Measurements from ENCODE around the gene CD22. TPM values are rescaled to one million over a fixed set of nuclear protein-coding genes. Genes with fewer than 3 reads are reported as not detected.
"Not testable (repeated sequence)": the region's sequence is repeated elsewhere in the genome, so short reads cannot be mapped to it uniquely, and the experiment has no call there.

The CD22 gene
- total RNA-seq, 4 donors from 2014 or later, result 0.91 to 4.2 TPM; not detected in 2

- TF ChIP-seq POLR2A (IDR thresholded peaks at IDR 0.05), result no peak
- TF ChIP-seq, protein P1, sequence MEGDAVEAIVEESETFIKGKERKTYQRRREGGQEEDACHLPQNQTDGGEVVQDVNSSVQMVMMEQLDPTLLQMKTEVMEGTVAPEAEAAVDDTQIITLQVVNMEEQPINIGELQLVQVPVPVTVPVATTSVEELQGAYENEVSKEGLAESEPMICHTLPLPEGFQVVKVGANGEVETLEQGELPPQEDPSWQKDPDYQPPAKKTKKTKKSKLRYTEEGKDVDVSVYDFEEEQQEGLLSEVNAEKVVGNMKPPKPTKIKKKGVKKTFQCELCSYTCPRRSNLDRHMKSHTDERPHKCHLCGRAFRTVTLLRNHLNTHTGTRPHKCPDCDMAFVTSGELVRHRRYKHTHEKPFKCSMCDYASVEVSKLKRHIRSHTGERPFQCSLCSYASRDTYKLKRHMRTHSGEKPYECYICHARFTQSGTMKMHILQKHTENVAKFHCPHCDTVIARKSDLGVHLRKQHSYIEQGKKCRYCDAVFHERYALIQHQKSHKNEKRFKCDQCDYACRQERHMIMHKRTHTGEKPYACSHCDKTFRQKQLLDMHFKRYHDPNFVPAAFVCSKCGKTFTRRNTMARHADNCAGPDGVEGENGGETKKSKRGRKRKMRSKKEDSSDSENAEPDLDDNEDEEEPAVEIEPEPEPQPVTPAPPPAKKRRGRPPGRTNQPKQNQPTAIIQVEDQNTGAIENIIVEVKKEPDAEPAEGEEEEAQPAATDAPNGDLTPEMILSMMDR (IDR thresholded peaks at IDR 0.05), result no peak
- no peak overlapping the region for H3K4me3 ChIP-seq (ENCODE audit: low read depth, poor library complexity, severe bottlenecking)
- WGBS, 2 donors, result 45 to 53% methylated on average over 1 of the region's 1 CpG
- DNase-seq (ENCODE audit: low spot score in 2 of 2), result no peak
- intact Hi-C loops (cut with DNase I; ENCODE audit: low total_unique reads), result no loop called here
Observed at GRCh38 chr19:35368378-35368777, 39.4 kb downstream of the CD22 start.

DNA sequence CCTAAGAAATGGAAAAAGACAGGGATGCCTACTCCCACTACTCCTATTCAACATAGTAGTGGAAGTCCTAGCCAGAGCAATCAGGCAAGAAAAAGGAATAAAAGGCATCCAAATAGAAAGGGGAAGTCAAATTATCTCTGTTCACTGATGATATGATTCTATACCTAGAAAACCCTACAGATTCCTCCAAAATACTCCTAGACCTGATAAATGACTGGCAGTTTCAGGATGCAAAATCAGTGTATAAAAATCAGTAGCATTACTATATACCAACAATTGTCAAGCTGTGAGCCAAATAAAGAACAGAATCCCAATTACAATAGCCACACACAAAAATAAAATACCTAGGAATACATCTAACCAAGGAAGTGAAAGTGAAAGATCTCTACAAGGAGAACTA is 40.5 kb downstream of the CD22 start:
- DNase-seq (ENCODE audit: low spot score in 2 of 2), result no peak
- intact Hi-C loops (cut with DNase I; ENCODE audit: low total_unique reads), result no loop called here

DNA sequence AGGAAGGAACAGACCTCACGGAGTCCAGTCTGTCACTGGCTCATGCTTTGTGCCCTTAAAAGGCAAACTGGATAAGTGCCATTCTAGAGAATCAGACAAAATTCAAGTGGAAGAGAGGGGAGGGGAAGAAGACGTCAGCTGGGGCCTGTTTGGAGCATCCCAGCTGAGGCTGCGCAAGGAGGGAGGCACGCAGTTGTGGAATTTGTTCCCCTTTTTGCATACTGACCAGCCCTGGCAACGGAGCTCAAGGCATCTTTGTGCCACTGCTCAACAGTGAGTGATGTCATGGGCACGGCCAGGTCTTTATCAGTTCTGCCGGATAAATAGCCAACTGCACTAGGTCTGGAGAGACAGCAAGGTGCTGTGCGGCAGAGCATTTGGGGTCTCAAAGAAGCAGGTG is 41.7 kb downstream of the CD22 start, which contains the start of gene GPR42:
GPR42 (plus strand) TSS at position 347 of the 400 bp plus-strand sequence. CDS start 292 bp downstream, outside the sequence.
- WGBS, 2 donors, result 81 to 85% methylated on average over 6 to 8 of the region's 8 CpGs
- peak in 1 of 2 donors; percentile 67 for DNase-seq (ENCODE audit: low spot score in 2 of 2)
- intact Hi-C loops (cut with DNase I; ENCODE audit: low total_unique reads), result no loop called here

More for the DNA sequence above, 40.5 kb downstream of the CD22 start:
- no peak overlapping the region for H3K4me3 ChIP-seq (ENCODE audit: low read depth, poor library complexity, severe bottlenecking)
- no peak for TF ChIP-seq POLR2A (IDR thresholded peaks at IDR 0.05)
- TF ChIP-seq, protein P1 (IDR thresholded peaks at IDR 0.05), result no peak

GRCh38 chr19:35373492-35373891 is 44.5 kb downstream of the CD22 start:
- TF ChIP-seq, protein P1 (IDR thresholded peaks at IDR 0.05), result no peak
- TF ChIP-seq POLR2A (IDR thresholded peaks at IDR 0.05), result no peak
- intact Hi-C loops (cut with DNase I; ENCODE audit: low total_unique reads), result no loop called here
- 86 to 93% methylated on average over 7 of the region's 7 CpGs for WGBS, 2 donors
- no peak overlapping the region for H3K4me3 ChIP-seq (ENCODE audit: low read depth, poor library complexity, severe bottlenecking)
- DNase-seq (ENCODE audit: low spot score in 2 of 2), result peak in 1 of 2 donors; percentile 68

More for the DNA sequence above, 41.7 kb downstream of the CD22 start, which contains the start of gene GPR42:
- H3K4me3 ChIP-seq (ENCODE audit: low read depth, poor library complexity, severe bottlenecking), result no peak within 1 kb of the TSS
- TF ChIP-seq POLR2A (IDR thresholded peaks at IDR 0.05), result no peak
- TF ChIP-seq, protein P1 (IDR thresholded peaks at IDR 0.05), result no peak

DNA sequence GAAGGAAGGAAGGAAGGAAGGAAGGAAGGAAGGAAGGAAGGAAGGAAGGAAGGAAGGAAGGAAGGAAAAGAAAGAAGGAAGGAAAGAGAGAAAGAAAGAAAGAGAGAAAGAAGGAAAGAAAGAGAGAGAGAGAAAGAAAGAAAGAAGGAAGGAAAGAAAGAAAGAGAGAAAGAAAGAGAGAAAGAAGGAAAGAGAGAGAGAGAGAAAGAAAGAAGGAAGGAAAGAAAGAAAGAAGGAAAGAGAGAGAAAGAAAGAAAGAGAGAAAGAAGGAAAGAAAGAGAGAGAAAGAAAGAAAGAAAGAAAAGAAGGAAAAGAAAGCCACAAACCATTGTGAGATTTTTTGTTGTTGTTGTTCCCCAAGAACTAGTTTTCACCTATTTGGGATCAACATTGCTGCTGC is 45.0 kb downstream of the CD22 start:
- DNase-seq (ENCODE audit: low spot score in 2 of 2); H3K4me3 ChIP-seq (ENCODE audit: low read depth, poor library complexity, severe bottlenecking); intact Hi-C loops (cut with DNase I; ENCODE audit: low total_unique reads): not testable (repeated sequence)

- intact Hi-C loops (cut with DNase I; ENCODE audit: low total_unique reads), result no loop called here
- TF ChIP-seq POLR2A (IDR thresholded peaks at IDR 0.05), result no peak
- TF ChIP-seq, protein P1 (IDR thresholded peaks at IDR 0.05), result no peak
- H3K4me3 ChIP-seq (ENCODE audit: low read depth, poor library complexity, severe bottlenecking), result no peak overlapping the region
- DNase-seq (ENCODE audit: low spot score in 2 of 2), result peak in 1 of 2 donors; percentile 48
- WGBS, 2 donors, result 74 to 80% methylated on average over 12 of the region's 12 CpGs
Observed at GRCh38 chr19:35375505-35376307, 46.7 kb downstream of the CD22 start.
